Measurements from ENCODE around the gene SRP68.

SRP68 gene

GRCh38 chr17:76103274-76104139 lies 31.2 kb upstream of the SRP68 start, which contains the start of gene EXOC7:
Gene EXOC7 (minus strand): TSS chr17:76103787. CDS start chr17:76103692, 95 bp downstream.
- Histone ChIP-seq H3K4me3 (ENCODE audit: low read length) (peak within 1 kb of the TSS; percentile 89), H3K36me3 (ENCODE audit: insufficient read depth, low read length) (peaks cover 19% of the 10 kb centered on the region), H3K4me1 (ENCODE audit: control insufficient read depth, insufficient read depth, low read length) (peaks cover 11% of the 10 kb centered on the region), H3K9ac (ENCODE audit: low read depth, low read length) (peak within 1 kb of the TSS; percentile 88), H3K4me2 (ENCODE audit: low read length) (peak within 1 kb of the TSS; percentile 98), H3K9me3 (replicated peaks; ENCODE audit: low read length) (no peaks in the 10 kb centered on the region), H3K27me3 (ENCODE audit: control insufficient read depth, insufficient read depth, low read length) (no peaks in the 10 kb centered on the region)

GRCh38 chr17:76102944-76103273 lies 30.6 kb upstream of the SRP68 start:
- no peaks in the 10 kb centered on the region for H3K27me3 ChIP-seq (ENCODE audit: control insufficient read depth, insufficient read depth, low read length)
- peaks cover 11% of the 10 kb centered on the region for H3K4me1 ChIP-seq (ENCODE audit: control insufficient read depth, insufficient read depth, low read length)
- H3K9ac ChIP-seq (ENCODE audit: low read depth, low read length): peak overlapping the region; percentile 88
- peak overlapping the region; percentile 98 for H3K4me2 ChIP-seq (ENCODE audit: low read length)
- H3K4me3 ChIP-seq (ENCODE audit: low read length): peak overlapping the region; percentile 89
- no peaks in the 10 kb centered on the region for H3K9me3 ChIP-seq (replicated peaks; ENCODE audit: low read length)
- peaks cover 19% of the 10 kb centered on the region for H3K36me3 ChIP-seq (ENCODE audit: insufficient read depth, low read length)

GRCh38 chr17:76097716-76098295 lies 25.5 kb upstream of the SRP68 start:
- H3K4me1 ChIP-seq (ENCODE audit: control insufficient read depth, insufficient read depth, low read length): peaks cover 12% of the 10 kb centered on the region
- peaks cover 55% of the 10 kb centered on the region for H3K36me3 ChIP-seq (ENCODE audit: insufficient read depth, low read length)
- H3K27me3 ChIP-seq (ENCODE audit: control insufficient read depth, insufficient read depth, low read length): no peaks in the 10 kb centered on the region
- H3K9ac ChIP-seq (ENCODE audit: low read depth, low read length): no peak overlapping the region
- no peak overlapping the region for H3K4me3 ChIP-seq (ENCODE audit: low read length)
- H3K4me2 ChIP-seq (ENCODE audit: low read length): no peak overlapping the region
- no peaks in the 10 kb centered on the region for H3K9me3 ChIP-seq (replicated peaks; ENCODE audit: low read length)

GRCh38 chr17:76095943-76096342 lies 23.6 kb upstream of the SRP68 start:
- H3K4me2 ChIP-seq (ENCODE audit: low read length): no peak overlapping the region
- H3K4me1 ChIP-seq (ENCODE audit: control insufficient read depth, insufficient read depth, low read length): peaks cover 8% of the 10 kb centered on the region
- H3K36me3 ChIP-seq (ENCODE audit: insufficient read depth, low read length): peaks cover 59% of the 10 kb centered on the region

GRCh38 chr17:76094046-76094445 lies 21.7 kb upstream of the SRP68 start:
- Histone ChIP-seq H3K4me3 (ENCODE audit: low read length) (no peak overlapping the region), H3K36me3 (ENCODE audit: insufficient read depth, low read length) (peaks cover 64% of the 10 kb centered on the region), H3K27me3 (ENCODE audit: control insufficient read depth, insufficient read depth, low read length) (no peaks in the 10 kb centered on the region), H3K4me2 (ENCODE audit: low read length) (no peak overlapping the region), H3K4me1 (ENCODE audit: control insufficient read depth, insufficient read depth, low read length) (peaks cover 8% of the 10 kb centered on the region), H3K9ac (ENCODE audit: low read depth, low read length) (no peak overlapping the region), H3K9me3 (replicated peaks; ENCODE audit: low read length) (no peaks in the 10 kb centered on the region)

More at GRCh38 chr17:76095943-76096342, 23.6 kb upstream of the SRP68 start:
- Histone ChIP-seq H3K9me3 (replicated peaks; ENCODE audit: low read length) (no peaks in the 10 kb centered on the region), H3K4me3 (ENCODE audit: low read length) (no peak overlapping the region), H3K27me3 (ENCODE audit: control insufficient read depth, insufficient read depth, low read length) (no peaks in the 10 kb centered on the region), H3K9ac (ENCODE audit: low read depth, low read length) (no peak overlapping the region)

GRCh38 chr17:76092526-76093413 lies 20.5 kb upstream of the SRP68 start:
- peaks cover 8% of the 10 kb centered on the region for H3K4me1 ChIP-seq (ENCODE audit: control insufficient read depth, insufficient read depth, low read length)
- H3K36me3 ChIP-seq (ENCODE audit: insufficient read depth, low read length): peaks cover 77% of the 10 kb centered on the region
- H3K4me3 ChIP-seq (ENCODE audit: low read length): no peak overlapping the region
- H3K9me3 ChIP-seq (replicated peaks; ENCODE audit: low read length): no peaks in the 10 kb centered on the region
- H3K4me2 ChIP-seq (ENCODE audit: low read length): no peak overlapping the region
- H3K27me3 ChIP-seq (ENCODE audit: control insufficient read depth, insufficient read depth, low read length): no peaks in the 10 kb centered on the region
- H3K9ac ChIP-seq (ENCODE audit: low read depth, low read length): no peak overlapping the region

- Histone ChIP-seq H3K27me3 (ENCODE audit: control insufficient read depth, insufficient read depth, low read length) (no peaks in the 10 kb centered on the region), H3K4me1 (ENCODE audit: control insufficient read depth, insufficient read depth, low read length) (peaks cover 8% of the 10 kb centered on the region), H3K4me3 (ENCODE audit: low read length) (no peak overlapping the region), H3K9me3 (replicated peaks; ENCODE audit: low read length) (no peaks in the 10 kb centered on the region), H3K4me2 (ENCODE audit: low read length) (no peak overlapping the region), H3K9ac (ENCODE audit: low read depth, low read length) (no peak overlapping the region), H3K36me3 (ENCODE audit: insufficient read depth, low read length) (peaks cover 80% of the 10 kb centered on the region)
Observed at GRCh38 chr17:76091526-76092286, 19.4 kb upstream of the SRP68 start.

GRCh38 chr17:76090517-76091129 lies 18.3 kb upstream of the SRP68 start:
- Histone ChIP-seq H3K9ac (ENCODE audit: low read depth, low read length) (no peak overlapping the region), H3K4me3 (ENCODE audit: low read length) (no peak overlapping the region), H3K9me3 (replicated peaks; ENCODE audit: low read length) (no peaks in the 10 kb centered on the region), H3K27me3 (ENCODE audit: control insufficient read depth, insufficient read depth, low read length) (no peaks in the 10 kb centered on the region), H3K4me2 (ENCODE audit: low read length) (no peak overlapping the region), H3K36me3 (ENCODE audit: insufficient read depth, low read length) (peaks cover 84% of the 10 kb centered on the region), H3K4me1 (ENCODE audit: control insufficient read depth, insufficient read depth, low read length) (peaks cover 8% of the 10 kb centered on the region)

- H3K27me3 ChIP-seq (ENCODE audit: control insufficient read depth, insufficient read depth, low read length): no peaks in the 10 kb centered on the region
- H3K36me3 ChIP-seq (ENCODE audit: insufficient read depth, low read length): peaks cover 89% of the 10 kb centered on the region
- H3K4me2 ChIP-seq (ENCODE audit: low read length): no peak overlapping the region
- no peaks in the 10 kb centered on the region for H3K9me3 ChIP-seq (replicated peaks; ENCODE audit: low read length)
- no peak overlapping the region for H3K4me3 ChIP-seq (ENCODE audit: low read length)
- no peak overlapping the region for H3K9ac ChIP-seq (ENCODE audit: low read depth, low read length)
- H3K4me1 ChIP-seq (ENCODE audit: control insufficient read depth, insufficient read depth, low read length): peaks cover under 1% of the 10 kb centered on the region
Observed at GRCh38 chr17:76089680-76090516, 17.6 kb upstream of the SRP68 start.

All from skeletal muscle satellite cell (primary cell).